Measurements from ENCODE around the gene RARS2.

DNA sequence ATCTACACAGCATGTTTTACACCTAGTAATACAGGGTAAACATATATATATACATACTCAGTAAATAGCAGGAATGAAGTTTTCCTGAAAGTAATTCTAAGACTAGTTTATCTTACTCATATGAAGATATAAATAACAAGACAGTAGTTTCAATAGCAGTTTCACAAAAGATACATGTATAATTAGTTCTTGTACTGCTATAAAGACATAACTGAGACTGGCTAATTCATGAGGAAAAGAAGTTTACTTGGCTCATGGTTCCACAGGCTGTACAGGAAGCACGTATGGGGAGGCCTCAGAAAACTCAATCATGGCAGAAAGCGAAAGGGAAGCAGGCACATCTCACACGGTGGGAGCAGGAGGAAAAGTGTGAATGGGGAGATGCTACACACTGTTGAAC, 16.9 kb downstream of the RARS2 start:
- TF ChIP-seq, protein P1, sequence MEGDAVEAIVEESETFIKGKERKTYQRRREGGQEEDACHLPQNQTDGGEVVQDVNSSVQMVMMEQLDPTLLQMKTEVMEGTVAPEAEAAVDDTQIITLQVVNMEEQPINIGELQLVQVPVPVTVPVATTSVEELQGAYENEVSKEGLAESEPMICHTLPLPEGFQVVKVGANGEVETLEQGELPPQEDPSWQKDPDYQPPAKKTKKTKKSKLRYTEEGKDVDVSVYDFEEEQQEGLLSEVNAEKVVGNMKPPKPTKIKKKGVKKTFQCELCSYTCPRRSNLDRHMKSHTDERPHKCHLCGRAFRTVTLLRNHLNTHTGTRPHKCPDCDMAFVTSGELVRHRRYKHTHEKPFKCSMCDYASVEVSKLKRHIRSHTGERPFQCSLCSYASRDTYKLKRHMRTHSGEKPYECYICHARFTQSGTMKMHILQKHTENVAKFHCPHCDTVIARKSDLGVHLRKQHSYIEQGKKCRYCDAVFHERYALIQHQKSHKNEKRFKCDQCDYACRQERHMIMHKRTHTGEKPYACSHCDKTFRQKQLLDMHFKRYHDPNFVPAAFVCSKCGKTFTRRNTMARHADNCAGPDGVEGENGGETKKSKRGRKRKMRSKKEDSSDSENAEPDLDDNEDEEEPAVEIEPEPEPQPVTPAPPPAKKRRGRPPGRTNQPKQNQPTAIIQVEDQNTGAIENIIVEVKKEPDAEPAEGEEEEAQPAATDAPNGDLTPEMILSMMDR (IDR thresholded peaks at IDR 0.05) = no peak
- no peak for TF ChIP-seq POLR2A (IDR thresholded peaks at IDR 0.05)

Measured in thyroid gland (tissue), 4 donors.